Gastroesophageal sphincter (tissue), 4 donors: ENCODE data around the gene STPG2. TPM values are rescaled to one million over a fixed set of nuclear protein-coding genes. Genes with fewer than 3 reads are reported as not detected.

Experiments used
- ATAC-seq: fragments of 150-250 bp; one replicate; pipeline ENCODE4 v1.9.1; 2016; ENCODE audit warnings: mild to moderate bottlenecking, moderate library complexity
- H3K27ac ChIP-seq, 4 donors: fragments of 200-600 bp; sonication (generic) in 3 of 4; 1 replicate in 3 of 4; 2 replicates in 1 of 4; pipeline ENCODE4 v1.5.1; 2016 to 2019
- H3K27me3 ChIP-seq: fragments of 200-600 bp; sonication (generic); one replicate; pipeline ENCODE4 v1.5.1; 2019
- H3K36me3 ChIP-seq, 2 donors: fragments of 200-600 bp; sonication (generic); one replicate each; pipeline ENCODE4 v1.5.1; 2019; ENCODE audit warnings: control low read depth in 1 of 2
- H3K4me1 ChIP-seq, 3 donors: fragments of 200-600 bp; sonication (generic); 1 replicate in 2 of 3; 2 replicates in 1 of 3; pipeline ENCODE4 v1.5.1; 2016 to 2019; ENCODE audit warnings: control low read depth in 2 of 3
- H3K4me3 ChIP-seq, 2 donors: fragments of 200-600 bp; sonication (generic); one replicate each; pipeline ENCODE4 v1.5.1; 2019; ENCODE audit warnings: mild to moderate bottlenecking in 1 of 2, moderate library complexity in 1 of 2
- H3K9me3 ChIP-seq, 3 donors: fragments of 200-600 bp; sonication (generic); one replicate each; pipeline ENCODE4 v1.5.1; 2017 to 2019; ENCODE audit warnings: control low read depth in 2 of 3
- CTCF ChIP-seq, 4 experiments: fragments of 200-600 bp in 2 of 4; fragments of 450-650 bp in 2 of 4; sonication (generic) in 1 of 4; IDR thresholded peaks; one replicate each; pipeline ENCODE4 v1.5.1; 2017 to 2019; ENCODE audit warnings: antibody characterized with exemption in 4 of 4, mild to moderate bottlenecking in 2 of 4, moderate library complexity in 2 of 4
- EP300 ChIP-seq: sonication (generic); formaldehyde crosslinking; IDR thresholded peaks from one replicate; pipeline ENCODE4 v1.6.1; 2017; ENCODE audit warnings: antibody characterized with exemption, mild to moderate bottlenecking
- POLR2A ChIP-seq, 2 donors: fragments of 450-650 bp; IDR thresholded peaks; one replicate each; pipeline ENCODE4 v1.6.1; 2017; ENCODE audit warnings: antibody characterized with exemption in 2 of 2, mild to moderate bottlenecking in 2 of 2, moderate library complexity in 1 of 2
- POLR2AphosphoS5 ChIP-seq: sonication (generic); formaldehyde crosslinking; IDR thresholded peaks from one replicate; pipeline ENCODE4 v1.6.1; 2017; ENCODE audit warnings: antibody characterized with exemption
- WGBS, 2 donors: methylation state at CpG; one replicate each; pipeline ENCODE4 v1.1.5; 2018; ENCODE audit warnings: low coverage in 1 of 2; 5-methylcytosine and 5-hydroxymethylcytosine counted together
- total RNA-seq, 4 donors: library from RNA; depleted of rRNA; stranded (reverse); fragments of >200 nt; gene quantifications; one replicate each; pipeline ENCODE4 v1.1.0, GENCODE V29; 2016

STPG2 gene
- total RNA-seq, 4 donors from 2014 or later = 0.13 to 0.62 TPM; not detected in 2

- no peak overlapping the region for H3K4me3 ChIP-seq
- H3K9me3 ChIP-seq = no peaks in the 10 kb centered on the region
- no CpG with 5 or more reads among the region's 5 CpGs for WGBS, 2 donors
- H3K4me1 ChIP-seq = no peaks in the 10 kb centered on the region
- H3K36me3 ChIP-seq = no peaks in the 10 kb centered on the region
- no peak overlapping the region for H3K27ac ChIP-seq
- no peak for ATAC-seq
- no peak for TF ChIP-seq EP300
- TF ChIP-seq POLR2AphosphoS5 = no peak
- no peak for TF ChIP-seq CTCF (IDR thresholded peaks at IDR 0.05)
- TF ChIP-seq POLR2A (IDR thresholded peaks at IDR 0.05) = no peak
- H3K27me3 ChIP-seq = no peaks in the 10 kb centered on the region
These were observed 478.5 kb downstream of the STPG2 start for GRCh38 chr4:97664741-97665140.

GRCh38 chr4:97662133-97662532 lies 481.1 kb downstream of the STPG2 start:
- ATAC-seq = no peak
- H3K4me1 ChIP-seq = no peaks in the 10 kb centered on the region
- H3K9me3 ChIP-seq = no peaks in the 10 kb centered on the region
- no peaks in the 10 kb centered on the region for H3K27me3 ChIP-seq
- WGBS, 2 donors = 73 to 76% methylated on average over 2 of the region's 2 CpGs
- TF ChIP-seq POLR2A (IDR thresholded peaks at IDR 0.05) (no peak), CTCF (IDR thresholded peaks at IDR 0.05) (no peak), EP300 (no peak), POLR2AphosphoS5 (no peak)
- H3K4me3 ChIP-seq = no peak overlapping the region
- no peaks in the 10 kb centered on the region for H3K36me3 ChIP-seq
- H3K27ac ChIP-seq = no peak overlapping the region

GRCh38 chr4:97656044-97656720 lies 487.1 kb downstream of the STPG2 start:
- TF ChIP-seq POLR2AphosphoS5 (no peak), POLR2A (IDR thresholded peaks at IDR 0.05) (no peak), EP300 (no peak), CTCF (IDR thresholded peaks at IDR 0.05) (no peak)
- Histone ChIP-seq H3K27ac (no peak overlapping the region), H3K4me1 (no peaks in the 10 kb centered on the region), H3K36me3 (no peaks in the 10 kb centered on the region), H3K9me3 (no peaks in the 10 kb centered on the region), H3K4me3 (no peak overlapping the region), H3K27me3 (no peaks in the 10 kb centered on the region)
- peak; percentile 66 for ATAC-seq
- 86 to 90% methylated on average over 3 of the region's 3 CpGs for WGBS, 2 donors

- no peaks in the 10 kb centered on the region for H3K36me3 ChIP-seq
- H3K4me3 ChIP-seq = no peak overlapping the region
- 75 to 87% methylated on average over 2 of the region's 2 CpGs for WGBS, 2 donors
- no peak for TF ChIP-seq CTCF (IDR thresholded peaks at IDR 0.05)
- no peak for TF ChIP-seq POLR2A (IDR thresholded peaks at IDR 0.05)
- no peak for TF ChIP-seq POLR2AphosphoS5
- no peak for TF ChIP-seq EP300
- H3K9me3 ChIP-seq = no peaks in the 10 kb centered on the region
- H3K4me1 ChIP-seq = no peaks in the 10 kb centered on the region
- no peak for ATAC-seq
- no peaks in the 10 kb centered on the region for H3K27me3 ChIP-seq
- H3K27ac ChIP-seq = no peak overlapping the region
These were observed 489.6 kb downstream of the STPG2 start for GRCh38 chr4:97653701-97654100.

GRCh38 chr4:97646997-97647396 lies 496.3 kb downstream of the STPG2 start:
- H3K9me3 ChIP-seq = no peaks in the 10 kb centered on the region
- no peak for TF ChIP-seq EP300
- TF ChIP-seq POLR2A (IDR thresholded peaks at IDR 0.05) = no peak
- no peak for TF ChIP-seq POLR2AphosphoS5
- TF ChIP-seq CTCF (IDR thresholded peaks at IDR 0.05) = no peak
- no peak overlapping the region for H3K4me3 ChIP-seq
- ATAC-seq = no peak
- no peak overlapping the region for H3K27ac ChIP-seq
- no peaks in the 10 kb centered on the region for H3K36me3 ChIP-seq
- no peaks in the 10 kb centered on the region for H3K27me3 ChIP-seq
- H3K4me1 ChIP-seq = peaks cover 0 to 4% (median 0%) of the 10 kb centered on the region in 3 donors
